SU-DHL-6 (cell line): Measurements from ENCODE around the gene CARMIL1.

ENCODE experiments used
- CTCF ChIP-seq: fragments of 200-600 bp; sonication (generic); IDR thresholded peaks from one replicate; pipeline ENCODE4 v1.5.1; 2017; ENCODE audit warnings: antibody characterized with exemption, mild to moderate bottlenecking, low read length, moderate library complexity; ENCODE audit not compliant: insufficient read depth, poor library complexity, severe bottlenecking
- EZH2phosphoT487 ChIP-seq: fragments of 200-600 bp; sonication (generic), shearing (Covaris generic); conservative IDR thresholded peaks from 2 replicates; pipeline ENCODE4 v1.6.1; 2018; ENCODE audit warnings: mild to moderate bottlenecking, antibody characterized with exemption, low read length, moderate library complexity, mixed read lengths

GRCh38 chr6:25239498-25239897, 39.7 kb upstream of the CARMIL1 start:
- TF ChIP-seq CTCF = no peak
- TF ChIP-seq EZH2phosphoT487 = no peak
